H9 (cell line): Measurements from ENCODE around the gene SYT9. TPM values are rescaled to one million over a fixed set of nuclear protein-coding genes. Genes with fewer than 3 reads are reported as not detected.
A peak's percentile ranks its signal among the peaks of the same experiment; 100 is the strongest.

ENCODE experiments used
- microRNA-seq: library from miRNA; unstranded; fragments of <30 nt; microRNA quantifications from one replicate; pipeline ENCODE4, GENCODE V29; 2020; ENCODE audit warnings: borderline microRNAs expressed
- total RNA-seq: library from RNA; stranded (reverse); gene quantifications from 2 replicates; pipeline ENCODE4 v1.2.1, GENCODE V29; 2021

SYT9 gene
- total RNA-seq, 1 experiment from 2014 or later = 0.63 TPM

Small RNA genes within 50 kb of the gene (microRNA-seq; reads per million reads assigned to microRNA genes)
- 5.3 reads per million, percentile 37 among the genes with 10 or more reads in this experiment for gene MIR302E

Other genes starting within 250 kb of the SYT9 start
- gene ZNF214, start 231.6 kb upstream of the SYT9 start, total RNA-seq = 4.0 and 5.0 TPM in 2 replicates
- 0.07 TPM in 1 of 2 replicates, not detected in the other for gene NLRP14, start 231.4 kb upstream of the SYT9 start, total RNA-seq
- not detected in 2 replicates for gene RBMXL2, start 162.9 kb upstream of the SYT9 start, total RNA-seq
- gene OLFML1, start 233.6 kb downstream of the SYT9 start, total RNA-seq = not detected in 2 replicates